ENCODE results near the gene REPS2. TPM values are rescaled to one million over a fixed set of nuclear protein-coding genes. Genes with fewer than 3 reads are reported as not detected.

The REPS2 gene
- total RNA-seq, 2 donors from 2014 or later = 15.8 to 19.7 TPM

- Histone ChIP-seq H3K4me3 (no peak overlapping the region), H3K36me3 (replicated peaks in 1 of 2; ENCODE audit: insufficient read depth in 1 of 2, low read depth in 2 of 2) (no peaks in the 10 kb centered on the region), H3K4me1 (peaks cover 49% of the 10 kb centered on the region), H3K27me3 (no peaks in the 10 kb centered on the region), H3K9me3 (no peaks in the 10 kb centered on the region), H3K27ac (peak overlapping the region; percentile 53 to 86 (median 76))
- ATAC-seq (no peak), DNase-seq (no peak)
- intact Hi-C loops (cut with DNase I) = no loop called here
- TF ChIP-seq POLR2A (IDR thresholded peaks at IDR 0.05) = no peak
- TF ChIP-seq CTCF (IDR thresholded peaks at IDR 0.05) = no peak
- WGBS, 2 donors = 69 to 70% methylated on average over 3 of the region's 3 CpGs
These were observed 84.3 kb downstream of the REPS2 start for GRCh38 chrX:17030580-17031270.

- DNase-seq (peak; percentile 17 to 29 (median 24)), ATAC-seq (peak; percentile 60)
- TF ChIP-seq POLR2A (IDR thresholded peaks at IDR 0.05) = no peak
- no peak for TF ChIP-seq CTCF (IDR thresholded peaks at IDR 0.05)
- Histone ChIP-seq H3K36me3 (replicated peaks in 1 of 2; ENCODE audit: insufficient read depth in 1 of 2, low read depth in 2 of 2) (no peaks in the 10 kb centered on the region), H3K9me3 (no peaks in the 10 kb centered on the region), H3K4me1 (peaks cover 49% of the 10 kb centered on the region), H3K27me3 (no peaks in the 10 kb centered on the region), H3K27ac (peak overlapping the region; percentile 53 to 86 (median 76)), H3K4me3 (no peak overlapping the region)
- intact Hi-C loops (cut with DNase I) = no loop called here
These were observed 85.4 kb downstream of the REPS2 start for GRCh38 chrX:17031827-17032226.

- Histone ChIP-seq H3K27ac (peak overlapping the region; percentile 53 to 86 (median 76)), H3K9me3 (no peaks in the 10 kb centered on the region), H3K27me3 (no peaks in the 10 kb centered on the region), H3K4me1 (peaks cover 49% of the 10 kb centered on the region), H3K4me3 (no peak overlapping the region), H3K36me3 (replicated peaks in 1 of 2; ENCODE audit: insufficient read depth in 1 of 2, low read depth in 2 of 2) (no peaks in the 10 kb centered on the region)
- peak; percentile 52 to 80 (median 74) for DNase-seq
- intact Hi-C loops (cut with DNase I) = no loop called here
- ATAC-seq = peak; percentile 97
- TF ChIP-seq POLR2A (IDR thresholded peaks at IDR 0.05) (peak in 1 of 3 donors; percentile 24), CTCF (IDR thresholded peaks at IDR 0.05) (no peak)
- WGBS, 2 donors = 18 to 38% methylated on average over 2 to 4 of the region's 4 CpGs
These were observed 85.9 kb downstream of the REPS2 start for GRCh38 chrX:17032351-17032750.

- Histone ChIP-seq H3K36me3 (replicated peaks in 1 of 2; ENCODE audit: insufficient read depth in 1 of 2, low read depth in 2 of 2) (no peaks in the 10 kb centered on the region), H3K4me3 (no peak overlapping the region), H3K4me1 (peaks cover 45% of the 10 kb centered on the region), H3K27me3 (no peaks in the 10 kb centered on the region), H3K27ac (peak overlapping the region; percentile 43 to 86 (median 76)), H3K9me3 (no peaks in the 10 kb centered on the region)
- intact Hi-C loops (cut with DNase I) = no loop called here
- DNase-seq (no peak), ATAC-seq (no peak)
- TF ChIP-seq POLR2A (IDR thresholded peaks at IDR 0.05) (no peak), CTCF (IDR thresholded peaks at IDR 0.05) (no peak)
These were observed 86.8 kb downstream of the REPS2 start for GRCh38 chrX:17033225-17033624.

GRCh38 chrX:17035111-17035510 is 88.7 kb downstream of the REPS2 start:
- no peaks in the 10 kb centered on the region for H3K9me3 ChIP-seq
- ATAC-seq = no peak
- H3K4me3 ChIP-seq = no peak overlapping the region
- no peak overlapping the region for H3K27ac ChIP-seq
- no peak for DNase-seq
- WGBS, 2 donors = 98 to 100% methylated on average over 1 to 3 of the region's 3 CpGs
- H3K4me1 ChIP-seq = peaks cover 35% of the 10 kb centered on the region
- H3K36me3 ChIP-seq (replicated peaks in 1 of 2; ENCODE audit: insufficient read depth in 1 of 2, low read depth in 2 of 2) = no peaks in the 10 kb centered on the region
- H3K27me3 ChIP-seq = no peaks in the 10 kb centered on the region
- TF ChIP-seq POLR2A (IDR thresholded peaks at IDR 0.05) (no peak), CTCF (IDR thresholded peaks at IDR 0.05) (no peak)
- intact Hi-C loops (cut with DNase I) = no loop called here

Data from body of pancreas (tissue), 4 donors.